ENCODE results near the gene TMEM33.

The TMEM33 gene

DNA sequence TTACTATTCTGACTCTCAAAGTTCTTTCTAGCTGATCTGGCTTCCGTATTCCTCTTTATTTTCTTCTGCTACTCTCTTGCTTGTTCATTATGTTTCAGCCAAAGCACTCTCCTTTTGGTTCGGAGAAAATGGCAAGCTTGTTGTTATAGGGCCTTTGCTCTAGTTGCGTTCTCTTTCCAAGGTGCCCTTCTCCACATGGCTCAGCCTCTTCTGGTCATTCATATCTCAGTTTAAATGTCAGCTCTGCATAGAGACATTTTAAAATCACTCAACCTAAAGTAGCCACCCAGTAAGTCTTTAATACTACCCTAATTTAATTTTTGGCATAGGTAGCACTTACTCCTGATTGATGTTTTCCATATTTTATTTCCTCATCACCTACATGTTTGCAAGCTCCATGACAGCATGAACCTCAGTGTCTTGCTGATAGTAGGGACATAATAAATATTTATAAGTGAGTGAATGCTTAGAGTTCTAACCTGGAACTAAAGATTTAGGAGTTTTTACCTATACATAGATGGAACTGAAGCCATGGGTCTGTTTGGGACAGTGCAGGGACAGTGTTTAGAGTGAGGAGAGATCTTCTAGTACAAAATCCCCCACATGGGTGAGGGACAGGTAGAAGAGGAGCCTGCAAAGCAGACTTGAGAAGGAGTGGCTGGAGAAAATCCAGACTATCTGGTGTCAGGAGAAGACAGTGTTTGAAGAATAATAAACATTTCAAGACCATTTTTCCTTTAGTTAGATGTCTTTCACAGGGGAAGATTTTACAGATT, 73.0 kb downstream of the TMEM33 start:
- DNase-seq: no peak

Data from stimulated activated naive CD4-positive, alpha-beta T cell treated with Interleukin-2 at 50 U/mL for 16 hours (primary cell).